H1 (cell line): ENCODE measurements around the gene CFDP1. TPM values are rescaled to one million over a fixed set of nuclear protein-coding genes. Genes with fewer than 3 reads are reported as not detected.

Experiments used
- CTCF ChIA-PET: fragments of 300-600 bp; sonication (Branson Sonifier 250); formaldehyde crosslinking; loops from one replicate; lab custom pipeline; 2021; ENCODE audit not compliant: partially characterized antibody; lab: Charles Lee
- POLR2A ChIA-PET: fragments of 300-600 bp; sonication (Branson Sonifier 250); formaldehyde crosslinking; loops from one replicate; lab custom pipeline; 2021; ENCODE audit warnings: inconsistent platforms; ENCODE audit not compliant: partially characterized antibody; lab: Charles Lee
- DNase-seq, 2 experiments: peaks; one replicate each; pipeline versions ENCODE4 v3.0.0 to v3.0.0-alpha.2; 2010 to 2022; ENCODE audit warnings: low spot score in 2 of 2, low read depth in 1 of 2, mixed read lengths in 1 of 2
- FAIRE-seq: peaks from 2 replicates; lab custom pipeline; 2011; peaks lifted over from hg19 to GRCh38; lab: Jason Lieb, UNC
- H2AFZ ChIP-seq: 2 replicates; pipeline ENCODE4 v1.8.1; 2012; ENCODE audit warnings: low read length, inconsistent platforms
- H2AK5ac ChIP-seq: 2 replicates; pipeline ENCODE4 v1.6.1; 2013; ENCODE audit warnings: low read depth, low read length
- H2BK120ac ChIP-seq: replicated peaks from 2 replicates; pipeline ENCODE3; 2013; ENCODE audit warnings: low read depth, low read length, inconsistent platforms
- H2BK12ac ChIP-seq: 2 replicates; pipeline ENCODE4 v1.6.1; 2013; ENCODE audit warnings: low read depth, low read length
- H2BK15ac ChIP-seq: 2 replicates; pipeline ENCODE4 v1.6.1; 2013; ENCODE audit warnings: low read length
- H2BK20ac ChIP-seq: 2 replicates; pipeline ENCODE4 v1.6.1; 2013; ENCODE audit warnings: low read length
- H2BK5ac ChIP-seq: 2 replicates; pipeline ENCODE4 v1.6.1; 2013; ENCODE audit warnings: low read depth, low read length
- H3K14ac ChIP-seq: 2 replicates; pipeline ENCODE4 v1.6.1; 2013; ENCODE audit warnings: inconsistent platforms; ENCODE audit not compliant: insufficient read length
- H3K18ac ChIP-seq: 2 replicates; pipeline ENCODE4 v1.6.1; 2013; ENCODE audit warnings: low read length; ENCODE audit errors: extremely low read depth
- H3K23ac ChIP-seq: 2 replicates; pipeline ENCODE4 v1.6.1; 2013; ENCODE audit warnings: inconsistent platforms; ENCODE audit not compliant: insufficient read length
- H3K23me2 ChIP-seq: 2 replicates; pipeline ENCODE4 v1.6.1; 2013; ENCODE audit warnings: low read depth, low read length
- H3K27ac ChIP-seq: 2 replicates; pipeline ENCODE4 v1.6.1; 2011; ENCODE audit warnings: low read depth, low read length, inconsistent platforms
- H3K27me3 ChIP-seq, 4 experiments: replicated peaks in 1 of 4; 1 replicate in 1 of 4; 2 replicates in 3 of 4; pipeline versions ENCODE4 v1.6.1 to v1.8.1; 2011 to 2013; ENCODE audit warnings: low read length in 3 of 4, mild to moderate bottlenecking in 3 of 4, inconsistent platforms in 2 of 4, mixed read lengths in 2 of 4, moderate library complexity in 1 of 4; ENCODE audit not compliant: control insufficient read depth in 3 of 4, insufficient read depth in 3 of 4; ENCODE audit errors: extremely low read depth in 1 of 4
- H3K36me3 ChIP-seq, 4 experiments: 2 replicates each; pipeline versions ENCODE4 v1.6.1 to v1.8.1; 2011 to 2013; ENCODE audit warnings: mild to moderate bottlenecking in 4 of 4, low read length in 3 of 4, moderate library complexity in 2 of 4, control low read depth in 1 of 4, inconsistent platforms in 1 of 4; ENCODE audit not compliant: insufficient read depth in 4 of 4, control insufficient read depth in 2 of 4
- H3K4ac ChIP-seq: replicated peaks from 2 replicates; pipeline ENCODE3; 2013; ENCODE audit warnings: low read length, low read depth, mixed read lengths, inconsistent platforms; ENCODE audit not compliant: insufficient read length
- H3K4me1 ChIP-seq, 4 experiments: replicated peaks in 1 of 4; 1 replicate in 1 of 4; 2 replicates in 3 of 4; pipeline versions ENCODE4 v1.6.1 to v1.8.1; 2011 to 2013; ENCODE audit warnings: low read length in 3 of 4, inconsistent platforms in 2 of 4, mixed read lengths in 1 of 4; ENCODE audit not compliant: insufficient read depth in 4 of 4, control insufficient read depth in 3 of 4
- H3K4me2 ChIP-seq, 2 experiments: 2 replicates each; pipeline versions ENCODE4 v1.6.1 to v1.8.1; 2011 to 2013; ENCODE audit warnings: low read depth in 2 of 2, low read length in 2 of 2, control low read depth in 1 of 2, inconsistent platforms in 1 of 2, mild to moderate bottlenecking in 1 of 2; ENCODE audit not compliant: insufficient read depth in 1 of 2
- H3K4me3 ChIP-seq, 4 experiments: fragments of 200-600, 300-600 bp in 1 of 4; sonication (generic), shearing (Covaris generic), sonication (Bioruptor Twin) in 1 of 4; 2 replicates each; pipeline versions ENCODE4 v1.5.1 to v1.8.1; 2011 to 2016; ENCODE audit warnings: low read length in 4 of 4, low read depth in 3 of 4, control low read depth in 2 of 4, inconsistent platforms in 2 of 4, mild to moderate bottlenecking in 2 of 4, mixed read lengths in 1 of 4, moderate library complexity in 1 of 4; ENCODE audit not compliant: insufficient read depth in 2 of 4; ENCODE audit errors: extremely low read depth in 1 of 4
- H3K56ac ChIP-seq: replicated peaks from 2 replicates; pipeline ENCODE3; 2013; ENCODE audit warnings: low read depth, mild to moderate bottlenecking, mixed read lengths, low read length, inconsistent platforms; ENCODE audit not compliant: insufficient read length
- H3K79me1 ChIP-seq: 2 replicates; pipeline ENCODE4 v1.6.1; 2013; ENCODE audit warnings: low read depth, low read length, control low read depth
- H3K79me2 ChIP-seq, 2 experiments: 2 replicates each; pipeline versions ENCODE4 v1.6.1 to v1.8.1; 2012 to 2013; ENCODE audit warnings: low read length in 2 of 2, mild to moderate bottlenecking in 2 of 2, inconsistent platforms in 1 of 2; ENCODE audit not compliant: insufficient read depth in 2 of 2, control insufficient read depth in 1 of 2
- H3K9ac ChIP-seq, 4 experiments: replicated peaks in 1 of 4; 1 replicate in 1 of 4; 2 replicates in 3 of 4; pipeline versions ENCODE4 v1.6.1 to v1.8.1; 2011 to 2013; ENCODE audit warnings: low read depth in 3 of 4, low read length in 3 of 4, control low read depth in 2 of 4, mild to moderate bottlenecking in 2 of 4, moderate library complexity in 2 of 4, inconsistent platforms in 1 of 4; ENCODE audit errors: extremely low read depth in 1 of 4
- H3K9me3 ChIP-seq, 2 experiments: 2 replicates each; pipeline versions ENCODE4 v1.6.1 to v1.8.1; 2012 to 2013; ENCODE audit warnings: mild to moderate bottlenecking in 2 of 2, moderate library complexity in 2 of 2, control low read depth in 1 of 2, inconsistent platforms in 1 of 2, low read depth in 1 of 2, low read length in 1 of 2, mixed read lengths in 1 of 2; ENCODE audit not compliant: insufficient read depth in 2 of 2
- H4K20me1 ChIP-seq, 2 experiments: replicated peaks in 1 of 2; 2 replicates each; pipeline versions ENCODE3 to v1.8.1; 2011 to 2013; ENCODE audit warnings: inconsistent platforms in 2 of 2, low read length in 2 of 2, mild to moderate bottlenecking in 1 of 2; ENCODE audit not compliant: insufficient read depth in 2 of 2, control insufficient read depth in 1 of 2
- H4K5ac ChIP-seq: 2 replicates; pipeline ENCODE4 v1.6.1; 2013; ENCODE audit warnings: low read length, low read depth, mixed read lengths, inconsistent platforms; ENCODE audit not compliant: insufficient read length
- H4K8ac ChIP-seq: 2 replicates; pipeline ENCODE4 v1.8.0; 2013; ENCODE audit warnings: mild to moderate bottlenecking, moderate library complexity, low read length, inconsistent platforms; ENCODE audit not compliant: insufficient read depth; ENCODE audit errors: extremely low read depth
- H4K91ac ChIP-seq: replicated peaks from 2 replicates; pipeline ENCODE3; 2013; ENCODE audit warnings: low read length, mixed read lengths, inconsistent platforms; ENCODE audit not compliant: insufficient read length
- ASH2L ChIP-seq: fragments of 200-600, 300-600 bp; sonication (generic); IDR thresholded peaks from one replicate; pipeline ENCODE4 v1.7.1; 2017; ENCODE audit warnings: low read length
- CBX5 ChIP-seq: fragments of 300-800, 300-1000 bp; sonication (generic); IDR thresholded peaks from 2 replicates; pipeline ENCODE4 v1.7.1; 2016; ENCODE audit warnings: antibody characterized with exemption, low read length, low read depth
- CHD2 ChIP-seq: IDR thresholded peaks from 2 replicates; pipeline ENCODE4 v1.6.1; 2012; ENCODE audit warnings: low read length, improper control_type of control experiment
- CREB1 ChIP-seq: IDR thresholded peaks from 2 replicates; pipeline ENCODE4 v1.6.1; 2012; ENCODE audit warnings: inconsistent platforms
- CTBP2 ChIP-seq: IDR thresholded peaks from 2 replicates; pipeline ENCODE4 v1.7.0; 2011; ENCODE audit warnings: borderline replicate concordance, mild to moderate bottlenecking, moderate library complexity, mixed read lengths, low read length; ENCODE audit not compliant: insufficient read depth, insufficient read length
- EP300 ChIP-seq, 2 experiments: IDR thresholded peaks; 1 replicate in 1 of 2; 2 replicates in 1 of 2; pipeline ENCODE4 v1.6.1; 2011 to 2012; ENCODE audit warnings: low read depth in 2 of 2, low read length in 2 of 2, mild to moderate bottlenecking in 2 of 2, borderline replicate concordance in 1 of 2, inconsistent platforms in 1 of 2, moderate library complexity in 1 of 2
- FOSL1 ChIP-seq: IDR thresholded peaks from 2 replicates; pipeline ENCODE4 v1.6.1; 2011; ENCODE audit warnings: mild to moderate bottlenecking, low read depth, low read length, moderate library complexity; ENCODE audit not compliant: insufficient read depth
- KDM4A ChIP-seq: IDR thresholded peaks from one replicate; pipeline ENCODE4 v1.7.1; 2012; ENCODE audit warnings: low read depth, mild to moderate bottlenecking, moderate library complexity, low read length, inconsistent platforms; ENCODE audit not compliant: severe bottlenecking
- POLR2A ChIP-seq, 2 experiments: IDR thresholded peaks; 1 replicate in 1 of 2; 2 replicates in 1 of 2; pipeline ENCODE4 v1.6.1; 2011; ENCODE audit warnings: low read depth in 2 of 2, low read length in 2 of 2, mild to moderate bottlenecking in 2 of 2; ENCODE audit errors: control extremely low read depth in 1 of 2
- POU5F1 ChIP-seq: IDR thresholded peaks from 2 replicates; pipeline ENCODE4 v1.6.1; 2011; ENCODE audit warnings: low read depth, mild to moderate bottlenecking, low read length, moderate library complexity
- RBBP5 ChIP-seq: IDR thresholded peaks from 2 replicates; pipeline ENCODE4 v1.7.1; 2012; ENCODE audit warnings: low read depth, mild to moderate bottlenecking, inconsistent platforms, low read length, moderate library complexity, borderline replicate concordance
- RXRA ChIP-seq: IDR thresholded peaks from 2 replicates; pipeline ENCODE4 v1.6.1; 2011; ENCODE audit warnings: low read depth, mild to moderate bottlenecking, low read length, moderate library complexity; ENCODE audit not compliant: insufficient read depth
- TCF12 ChIP-seq: IDR thresholded peaks from 2 replicates; pipeline ENCODE4 v1.6.1; 2011; ENCODE audit warnings: low read depth, mild to moderate bottlenecking, low read length
- WGBS, 2 experiments: shearing (Covaris generic) in 1 of 2; methylation state at CpG; one replicate each; pipeline versions ENCODE4 v1.1.6 to v1.1.7; 2013 to 2015; ENCODE audit warnings: low lambda C conversion rate in 2 of 2, mixed read lengths in 2 of 2, inconsistent platforms in 1 of 2, low coverage in 1 of 2, missing lambda C conversion rate in 1 of 2; ENCODE audit not compliant: insufficient replicate concordance in 2 of 2, insufficient coverage in 1 of 2, insufficient read length in 1 of 2; ENCODE audit errors: extremely low coverage in 1 of 2, missing lambda C conversion rate in 1 of 2; 5-methylcytosine and 5-hydroxymethylcytosine counted together
- polyA plus RNA-seq, 7 experiments: library from polyadenylated mRNA; depleted of rRNA in 3 of 7; stranded (reverse) in 5 of 7; unstranded in 2 of 7; fragments of >200 nt in 5 of 7; fragments of 200-250 nt in 2 of 7; gene quantifications; 1 replicate in 5 of 7; 2 replicates in 1 of 7; 4 replicates in 1 of 7; pipeline versions ENCODE4 v1.2.1 to v1.2.3, GENCODE V29; 2011 to 2013; ENCODE audit warnings: missing spikeins in 2 of 7, mixed read lengths in 2 of 7
- total RNA-seq: library from RNA; stranded (reverse); fragmentation: NEBNext Ultra II Directional; extraction: Animal tissue kit (Norgen Biotek cat#: 25700); gene quantifications from 2 replicates; pipeline ENCODE4 v1.2.1, GENCODE V29; 2021
- TF ChIP-seq, protein P1 (sequence below): IDR thresholded peaks from 2 replicates; pipeline ENCODE4 v1.6.1; 2012; ENCODE audit warnings: inconsistent platforms

The CFDP1 gene
- total and polyA plus RNA-seq, 2 of the 8 experiments (the other 6 are each of a cell fraction or from before 2014, with no cell fraction given), result 25.5 to 77.3 TPM

DNA sequence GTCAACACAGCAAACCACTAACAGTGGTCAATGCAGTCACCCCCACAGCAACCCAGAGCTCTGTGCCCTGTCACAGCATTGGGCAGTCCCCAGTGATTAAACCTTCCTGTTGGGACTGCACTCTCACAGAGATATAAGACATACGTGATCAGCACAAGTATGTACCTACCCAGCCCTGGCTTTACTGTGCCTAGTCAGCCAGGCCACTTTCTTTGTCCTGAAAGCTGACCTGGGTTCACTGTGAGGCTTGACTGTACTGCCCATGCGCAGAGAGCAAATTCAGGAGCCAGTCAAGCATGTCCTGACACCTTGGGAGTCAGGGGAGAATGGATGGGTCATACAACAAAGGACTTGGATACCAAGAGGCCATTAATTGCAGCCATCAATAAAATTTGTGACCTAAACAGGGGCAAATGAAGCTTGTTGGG is 42.1 kb upstream of the CFDP1 start:
- no peak overlapping the region for H3K4ac ChIP-seq
- no peak overlapping the region for H3K4me3 ChIP-seq
- H2BK20ac ChIP-seq, result no peak overlapping the region
- 0 out of 4 replicates have a peak, but pooled peaks cover 0 to 3% of the 10 kb centered on the region in 2 experiments for H3K9me3 ChIP-seq
- no peaks in the 10 kb centered on the region for H3K79me2 ChIP-seq
- H2AFZ ChIP-seq, result no peak overlapping the region
- DNase-seq, result no peak
- no peaks in the 10 kb centered on the region for H3K27me3 ChIP-seq
- 0 out of 2 replicates have a peak overlapping the region, but pooled peaks have one; percentile 75 for H2BK12ac ChIP-seq
- no peak overlapping the region for H2BK120ac ChIP-seq
- H2BK5ac ChIP-seq, result peak overlapping the region; percentile 12; the same call in 1 of the 2 replicates
- ChIA-PET POLR2A (interaction anchor here (1.3 kb wide), 1 partner anchor 20 kb away, joined by 5 read pairs; the partner anchor contains the start of gene CHST6), CTCF (interaction anchor here (0.9 to 9.9 kb wide), 4 partner anchors 11 to 116 kb away, joined by 3 to 127 read pairs (median 4); no protein-coding TSS in a partner anchor)
- 83% methylated on average over 2 of the region's 2 CpGs; no CpG with 5 or more reads in 1 of the 2 experiments for WGBS, 2 experiments
- no peak for FAIRE-seq
- H3K27ac ChIP-seq, result no peak overlapping the region
- no peak overlapping the region for H3K56ac ChIP-seq
- H3K23ac ChIP-seq, result no peak overlapping the region
- H3K4me2 ChIP-seq, result no peak overlapping the region
- no peaks in the 10 kb centered on the region for H3K79me1 ChIP-seq
- no peak overlapping the region for H4K91ac ChIP-seq
- no peaks in the 10 kb centered on the region for H3K23me2 ChIP-seq
- peaks cover 1 to 6% (median 5%) of the 10 kb centered on the region in 4 experiments; a peak in 6 of 7 replicates for H3K4me1 ChIP-seq
- no peak overlapping the region for H3K18ac ChIP-seq
- no peak overlapping the region for H2AK5ac ChIP-seq
- peak overlapping the region; percentile 1; the same call in 1 of the 2 replicates for H4K8ac ChIP-seq
- H2BK15ac ChIP-seq, result 0 out of 2 replicates have a peak overlapping the region, but pooled peaks have one; percentile 46
- H3K9ac ChIP-seq, result no peak overlapping the region
- H3K36me3 ChIP-seq, result peaks cover 0 to 23% (median 10%) of the 10 kb centered on the region in 4 experiments; a peak in 7 of 8 replicates
- H4K5ac ChIP-seq, result no peak overlapping the region
- H3K14ac ChIP-seq, result no peak overlapping the region
- peaks cover 0 to 2% of the 10 kb centered on the region in 2 experiments for H4K20me1 ChIP-seq
- TF ChIP-seq FOSL1 (no peak), RBBP5 (no peak), CTBP2 (no peak), CREB1 (no peak), POLR2A (IDR thresholded peaks at IDR 0.05; ENCODE audit: control extremely low read depth in 1 of 2, low read depth in 2 of 2, low read length in 2 of 2) (no peak), KDM4A (no peak), ASH2L (no peak), EP300 (IDR thresholded peaks at IDR 0.05; ENCODE audit: borderline replicate concordance in 1 of 2, low read depth in 2 of 2, low read length in 2 of 2) (no peak), POU5F1 (no peak), CBX5 (no peak), CHD2 (no peak), RXRA (no peak), TCF12 (no peak)
- TF ChIP-seq, protein P1, sequence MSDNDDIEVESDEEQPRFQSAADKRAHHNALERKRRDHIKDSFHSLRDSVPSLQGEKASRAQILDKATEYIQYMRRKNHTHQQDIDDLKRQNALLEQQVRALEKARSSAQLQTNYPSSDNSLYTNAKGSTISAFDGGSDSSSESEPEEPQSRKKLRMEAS, result no peak
